GM19397 (cell line): Measurements from ENCODE around the gene CBL.
A peak's percentile ranks its signal among the peaks of the same experiment; 100 is the strongest.

Experiments
- ATAC-seq: cut with Tn5 transposase; IDR thresholded peaks from one replicate; pipeline ENCODE4 v1.9.1; 2021; ENCODE audit warnings: mild to moderate bottlenecking, moderate library complexity; ENCODE audit not compliant: unreplicated experiment

Gene CBL

GRCh38 chr11:119323532-119324033 lies 117.4 kb downstream of the CBL start:
- ATAC-seq = no peak

GRCh38 chr11:119324189-119324588 lies 118.0 kb downstream of the CBL start:
- ATAC-seq = no peak

GRCh38 chr11:119329320-119329719 lies 123.2 kb downstream of the CBL start:
- no peak for ATAC-seq

GRCh38 chr11:119330237-119330636 lies 124.1 kb downstream of the CBL start:
- ATAC-seq = no peak

- no peak for ATAC-seq
These were observed 126.1 kb downstream of the CBL start for GRCh38 chr11:119332111-119332765.

- ATAC-seq = peak; percentile 90
These were observed 128.2 kb downstream of the CBL start, which contains the start of gene RNF26 for GRCh38 chr11:119334174-119334930. Gene RNF26 (plus strand): TSS chr11:119334527. CDS start chr11:119335123, 596 bp downstream.

- ATAC-seq = no peak
These were observed 129.0 kb downstream of the CBL start for GRCh38 chr11:119335091-119335654.

GRCh38 chr11:119335655-119336543 lies 129.8 kb downstream of the CBL start:
- ATAC-seq = no peak

GRCh38 chr11:119336744-119337469 lies 130.8 kb downstream of the CBL start:
- no peak for ATAC-seq

- no peak for ATAC-seq
These were observed 131.6 kb downstream of the CBL start for GRCh38 chr11:119337581-119338317.

- no peak for ATAC-seq
These were observed 132.3 kb downstream of the CBL start for GRCh38 chr11:119338318-119338890.

- ATAC-seq = no peak
These were observed 132.9 kb downstream of the CBL start for GRCh38 chr11:119338965-119339588.

GRCh38 chr11:119339589-119340334 lies 133.6 kb downstream of the CBL start:
- ATAC-seq = no peak

GRCh38 chr11:119340335-119341221 lies 134.4 kb downstream of the CBL start, which contains the start of gene C1QTNF5:
Gene C1QTNF5 (minus strand): TSS chr11:119340883. CDS start chr11:119340397, 486 bp downstream.
- no peak for ATAC-seq

- no peak for ATAC-seq
These were observed 135.3 kb downstream of the CBL start for GRCh38 chr11:119341222-119342022.

- no peak for ATAC-seq
These were observed 135.8 kb downstream of the CBL start for GRCh38 chr11:119342023-119342300.
